HG03097 (cell line): ENCODE data around the gene CNGB1.
"Not testable (repeated sequence)": the region's sequence is repeated elsewhere in the genome, so short reads cannot be mapped to it uniquely, and the experiment has no call there.

Source experiments
- ATAC-seq: cut with Tn5 transposase; IDR thresholded peaks from one replicate; pipeline ENCODE4 v1.9.1; 2021; ENCODE audit not compliant: unreplicated experiment, low FRiP score

Gene CNGB1

DNA sequence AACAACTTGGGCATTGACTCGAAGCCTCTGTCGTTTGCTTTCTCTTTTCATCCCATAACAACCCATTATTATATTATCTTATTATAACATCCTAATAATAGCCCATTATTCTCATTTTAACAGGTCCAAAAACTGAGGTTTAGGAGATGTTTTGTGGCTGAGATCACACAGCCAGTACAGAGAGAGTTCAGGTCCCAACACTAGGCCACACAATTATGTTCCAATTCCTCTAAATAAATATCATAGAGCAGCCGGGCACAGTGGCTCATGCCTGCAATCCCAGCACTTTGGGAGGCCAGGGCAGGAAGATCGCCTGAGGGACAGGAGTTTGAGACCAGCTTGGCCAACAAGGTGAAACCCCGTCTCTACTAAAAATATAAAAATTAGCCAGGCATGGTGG lies 128.3 kb downstream of the CNGB1 start:
- ATAC-seq: no peak

DNA sequence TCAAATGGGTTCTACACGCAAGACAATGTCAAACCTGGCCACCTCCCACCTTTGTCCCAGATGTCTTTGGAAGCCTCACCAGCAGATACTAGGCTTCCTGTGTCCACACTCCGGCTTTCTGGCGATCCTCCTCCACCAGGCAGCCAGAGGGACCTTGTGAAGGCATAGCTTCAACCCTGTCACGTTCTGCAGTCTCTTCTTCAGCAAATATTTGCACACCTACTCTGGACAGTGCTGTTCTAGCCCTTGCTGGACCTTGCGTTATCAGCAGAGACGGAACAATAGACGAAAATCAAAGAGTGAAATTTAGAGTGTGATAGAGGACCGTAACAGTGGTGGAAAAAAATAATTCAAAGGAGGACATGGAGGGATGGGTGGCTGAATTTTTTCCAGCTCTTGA lies 130.1 kb downstream of the CNGB1 start:
- ATAC-seq: no peak

DNA sequence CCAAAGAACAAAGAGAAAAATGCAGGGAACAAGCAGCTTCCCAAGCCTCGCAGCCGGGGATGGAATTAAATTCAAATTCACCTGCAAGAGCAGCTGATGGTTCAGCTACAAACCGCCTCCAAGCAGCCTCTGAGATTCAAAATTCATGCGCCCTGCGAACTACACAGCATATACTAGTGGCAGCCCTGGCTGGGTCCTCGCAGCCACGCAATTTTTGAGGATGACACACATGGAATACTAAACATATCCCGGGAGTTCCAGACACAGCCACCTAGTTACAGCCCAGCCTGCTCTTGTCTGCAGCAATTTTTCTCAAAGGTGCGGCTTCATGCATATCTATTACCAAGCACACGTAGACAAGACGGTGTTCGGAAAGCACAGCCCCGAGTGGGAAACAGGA lies 132.8 kb downstream of the CNGB1 start:
- ATAC-seq: no peak

DNA sequence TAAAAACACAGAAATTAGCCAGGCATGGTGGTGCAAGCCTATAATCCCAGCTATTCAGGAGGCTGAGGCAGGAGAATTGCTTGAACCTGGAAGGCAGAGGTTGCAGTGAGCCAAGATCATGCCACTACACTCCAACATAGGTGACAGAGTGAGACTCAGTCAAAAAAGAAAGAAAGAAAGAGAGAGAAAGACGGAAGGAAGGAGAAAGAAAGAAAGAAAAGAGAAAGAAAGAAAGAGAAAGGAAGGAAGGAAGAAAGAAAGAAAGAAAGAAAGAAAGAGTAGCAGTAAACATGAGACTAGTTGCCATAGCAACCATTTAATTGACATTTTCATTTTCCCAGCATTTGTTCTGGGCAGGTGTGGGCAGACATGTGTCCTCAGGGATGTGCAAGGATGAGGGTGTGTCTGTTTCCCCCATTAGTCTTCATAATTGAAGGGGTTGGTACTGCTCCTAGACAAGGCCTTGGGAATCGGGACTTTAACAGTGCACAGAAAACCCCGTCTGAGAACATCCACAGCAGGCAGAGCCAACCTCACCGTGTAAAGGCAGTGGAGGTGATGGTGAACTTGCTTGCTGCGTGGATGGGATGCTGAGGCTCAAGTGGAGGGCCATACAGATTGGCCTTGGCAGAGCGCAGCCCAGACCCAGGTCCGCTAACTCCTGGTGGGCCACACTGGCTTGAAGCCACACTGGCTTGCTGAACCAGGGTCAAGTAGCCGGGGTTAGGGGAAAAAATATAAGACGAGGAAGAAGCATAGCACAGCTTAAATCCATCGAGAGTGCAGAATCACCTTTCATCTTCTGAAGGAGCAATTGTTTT lies 133.4 kb downstream of the CNGB1 start:
- no peak for ATAC-seq

DNA sequence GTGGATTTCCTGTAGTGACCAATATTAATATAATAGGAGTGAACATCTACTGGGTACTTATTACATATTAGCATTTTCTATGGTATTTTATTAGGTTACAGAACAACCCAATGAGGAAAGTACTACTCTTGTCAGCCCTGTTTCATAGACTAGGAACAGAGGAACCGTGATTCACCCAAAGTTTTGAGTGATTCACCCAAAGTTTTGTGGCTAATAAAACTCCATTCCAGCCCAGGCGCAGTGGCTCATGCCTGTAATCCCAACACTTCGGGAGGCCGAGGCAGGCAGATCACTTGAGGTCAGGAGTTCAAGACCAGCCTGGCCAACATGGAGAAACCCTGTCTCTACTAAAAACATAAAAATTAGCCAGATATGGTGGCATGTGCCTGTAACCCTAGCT lies 135.5 kb downstream of the CNGB1 start:
- ATAC-seq: not testable (repeated sequence)

DNA sequence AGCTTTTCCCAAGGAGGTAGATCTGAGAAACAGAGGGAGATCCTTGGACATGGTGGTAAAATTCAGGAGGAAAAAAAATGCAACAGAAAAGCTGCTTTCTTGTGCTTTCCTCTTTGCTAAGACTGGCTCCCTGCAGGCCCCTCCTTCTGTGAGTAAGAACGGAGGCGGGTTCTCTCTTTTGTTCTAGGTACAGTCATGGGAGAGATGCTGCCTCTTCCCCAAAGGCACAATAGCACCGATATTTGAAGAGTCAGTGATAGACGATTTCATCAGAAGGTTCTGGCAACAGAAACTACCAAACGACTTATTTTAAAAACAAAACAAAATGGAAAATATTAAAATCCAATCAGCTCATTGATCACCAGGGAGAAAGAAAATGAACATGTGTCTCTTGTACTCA lies 136.0 kb downstream of the CNGB1 start:
- no peak for ATAC-seq
